GM19452 (cell line): ENCODE data around the gene PARP3.
"Not testable (repeated sequence)": the region's sequence is repeated elsewhere in the genome, so short reads cannot be mapped to it uniquely, and the experiment has no call there.

Experiments used
- ATAC-seq: cut with Tn5 transposase; IDR thresholded peaks from one replicate; pipeline ENCODE4 v1.9.1; 2021; ENCODE audit not compliant: unreplicated experiment

The PARP3 gene

GRCh38 chr3:51983578-51984268 is 41.6 kb downstream of the PARP3 start:
- no peak for ATAC-seq

GRCh38 chr3:51984269-51984647 is 42.1 kb downstream of the PARP3 start:
- no peak for ATAC-seq

GRCh38 chr3:51985063-51985462 is 42.9 kb downstream of the PARP3 start:
- ATAC-seq, result no peak

GRCh38 chr3:51986010-51986947 is 44.1 kb downstream of the PARP3 start:
- ATAC-seq, result no peak

GRCh38 chr3:51987568-51987967 is 45.4 kb downstream of the PARP3 start:
- no peak for ATAC-seq

- no peak for ATAC-seq
Observed at GRCh38 chr3:51988286-51989146, 46.4 kb downstream of the PARP3 start.

GRCh38 chr3:51990501-51990971 is 48.4 kb downstream of the PARP3 start:
- not testable (repeated sequence) for ATAC-seq

GRCh38 chr3:51992017-51992682 is 50.0 kb downstream of the PARP3 start:
- no peak for ATAC-seq

- not testable (repeated sequence) for ATAC-seq
Observed at GRCh38 chr3:51993657-51994056, 51.5 kb downstream of the PARP3 start.

GRCh38 chr3:51994530-51994929 is 52.4 kb downstream of the PARP3 start:
- ATAC-seq, result no peak

- peak; percentile 83 for ATAC-seq
Observed at GRCh38 chr3:51995346-51996163, 53.4 kb downstream of the PARP3 start, which contains the start of gene RPL29. Gene RPL29 (minus strand): TSS chr3:51995895. CDS start chr3:51995461, 434 bp downstream.

GRCh38 chr3:51997172-51997571 is 55.0 kb downstream of the PARP3 start:
- no peak for ATAC-seq

GRCh38 chr3:51997935-51998596 is 55.9 kb downstream of the PARP3 start:
- ATAC-seq, result no peak
